ENCODE results near the gene SLAMF1.
"Not testable (repeated sequence)": the region's sequence is repeated elsewhere in the genome, so short reads cannot be mapped to it uniquely, and the experiment has no call there.

The SLAMF1 gene

GRCh38 chr1:160588468-160588867, 58.4 kb downstream of the SLAMF1 start:
- no peak for DNase-seq

DNA sequence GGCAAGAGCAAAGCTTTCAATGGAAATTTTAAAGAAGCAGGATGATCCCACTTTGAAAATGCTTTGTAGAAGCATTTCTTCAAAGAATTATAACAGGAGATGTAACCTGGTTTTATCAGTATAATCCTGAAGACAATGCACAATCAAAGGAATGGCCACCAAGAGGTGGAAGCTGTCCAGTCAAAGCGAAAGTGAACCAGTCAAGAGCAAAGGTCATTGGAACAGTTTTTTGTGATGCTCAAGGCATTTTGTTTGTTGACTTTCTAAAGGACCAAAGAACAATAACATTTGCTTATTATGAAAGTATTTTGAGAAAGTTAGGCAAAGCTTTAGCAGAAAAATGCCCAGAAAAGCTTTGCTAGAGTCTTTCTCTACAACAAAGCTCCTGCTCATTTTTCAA, 62.1 kb downstream of the SLAMF1 start:
- DNase-seq = no peak

- DNase-seq = not testable (repeated sequence)
Measured at GRCh38 chr1:160582976-160583375, 63.9 kb downstream of the SLAMF1 start.

DNA sequence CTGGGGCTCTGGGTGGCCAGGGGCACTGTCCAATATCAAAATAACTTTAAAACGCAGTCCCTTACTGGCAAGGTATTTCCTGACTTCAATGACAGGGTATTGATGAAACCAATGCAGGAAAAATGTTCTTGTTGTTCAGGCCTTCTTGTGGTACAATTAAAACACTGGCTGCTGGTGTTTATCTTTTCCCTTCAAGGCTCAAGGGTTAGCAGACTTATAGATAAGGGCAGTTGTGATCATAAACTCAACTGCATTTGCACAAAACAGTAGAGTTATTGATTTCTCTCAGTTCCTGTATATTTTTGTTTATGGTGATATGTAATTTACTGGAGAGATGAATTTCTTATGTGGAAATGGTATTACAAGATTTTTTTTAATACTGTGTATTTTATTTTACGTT, 64.9 kb downstream of the SLAMF1 start:
- DNase-seq = no peak

DNA sequence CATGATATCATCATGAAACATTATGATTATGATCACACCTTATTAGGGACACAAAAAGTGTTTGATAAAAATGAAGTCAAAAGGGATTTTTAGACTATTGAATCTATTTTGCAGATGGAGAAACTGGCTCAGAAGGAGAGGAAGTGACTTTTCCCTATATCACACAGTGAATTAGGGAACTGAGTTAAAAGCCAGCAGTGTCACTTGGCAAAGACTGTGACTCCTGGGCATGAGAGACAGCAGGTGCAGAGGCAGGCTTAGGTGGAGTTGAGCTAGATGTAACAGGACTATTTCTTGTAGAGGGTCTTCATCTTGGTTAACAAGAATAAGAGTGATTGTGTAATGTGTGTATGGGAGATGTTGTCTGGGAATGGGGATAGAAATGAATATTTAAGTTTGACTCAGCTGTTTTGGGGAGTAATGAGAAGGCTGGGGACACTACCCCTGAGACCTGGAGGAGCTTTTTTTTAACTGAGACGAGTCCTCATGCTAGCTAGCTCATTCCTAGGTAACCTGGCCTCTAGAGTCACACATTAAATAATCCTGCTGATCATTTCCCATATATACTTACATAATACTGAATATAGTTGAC, 66.5 kb downstream of the SLAMF1 start:
- DNase-seq = no peak

DNA sequence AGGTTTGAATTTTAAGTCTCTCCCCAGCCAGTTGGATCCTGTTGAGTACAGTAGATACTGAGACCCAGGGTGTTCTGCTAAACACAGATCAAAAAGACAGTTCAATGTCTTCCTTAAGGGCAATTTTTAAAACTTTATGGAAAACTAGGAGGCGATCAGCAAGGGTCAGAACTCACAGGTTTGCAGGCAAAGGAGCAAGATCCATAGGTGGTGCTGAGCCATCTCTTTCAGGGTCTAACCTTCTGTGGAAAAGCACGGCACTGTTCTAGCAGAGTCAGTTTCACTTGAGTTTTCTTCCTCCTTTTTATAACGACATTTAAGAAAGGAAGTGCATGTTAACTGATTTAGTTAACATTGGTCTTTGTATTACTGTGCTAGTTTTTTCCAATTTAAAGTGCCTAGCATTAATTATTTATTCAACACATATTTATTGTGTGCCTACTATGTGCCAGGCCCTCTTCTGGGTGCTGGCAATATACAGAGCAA, 67.6 kb downstream of the SLAMF1 start, which contains the start of gene CD84:
Gene CD84 (minus strand): TSS at position 281 of the 486 bp plus-strand sequence. CDS start 59 bp downstream, at position 222.
- DNase-seq = no peak

GRCh38 chr1:160578525-160579191, 68.2 kb downstream of the SLAMF1 start:
- no peak for DNase-seq

DNA sequence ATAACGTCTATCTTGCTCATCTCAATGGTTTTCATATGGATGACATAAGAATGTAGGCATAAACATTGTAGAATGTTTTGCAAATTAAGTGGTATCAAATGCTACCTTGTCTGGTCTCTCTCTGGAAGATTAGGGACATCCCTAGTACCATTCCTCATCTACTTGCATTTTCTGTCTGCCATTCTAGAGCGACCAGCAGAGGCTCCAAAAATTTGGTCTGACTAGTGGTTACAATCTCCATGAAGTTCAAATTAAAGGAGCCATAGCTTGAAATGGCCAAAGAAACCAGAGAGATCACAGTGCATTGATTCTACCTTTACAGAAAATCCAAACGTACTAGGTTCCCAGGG, 68.7 kb downstream of the SLAMF1 start:
- DNase-seq = no peak

GRCh38 chr1:160577671-160578070, 69.2 kb downstream of the SLAMF1 start:
- DNase-seq = no peak

- no peak for DNase-seq
Measured at GRCh38 chr1:160576884-160577283, 70.0 kb downstream of the SLAMF1 start.

GRCh38 chr1:160576390-160576789, 70.5 kb downstream of the SLAMF1 start:
- no peak for DNase-seq

GRCh38 chr1:160575112-160575664, 71.7 kb downstream of the SLAMF1 start:
- no peak for DNase-seq

- no peak for DNase-seq
Measured at GRCh38 chr1:160570840-160571239, 76.0 kb downstream of the SLAMF1 start.

- DNase-seq = no peak
Measured at GRCh38 chr1:160569806-160570205, 77.0 kb downstream of the SLAMF1 start.

DNA sequence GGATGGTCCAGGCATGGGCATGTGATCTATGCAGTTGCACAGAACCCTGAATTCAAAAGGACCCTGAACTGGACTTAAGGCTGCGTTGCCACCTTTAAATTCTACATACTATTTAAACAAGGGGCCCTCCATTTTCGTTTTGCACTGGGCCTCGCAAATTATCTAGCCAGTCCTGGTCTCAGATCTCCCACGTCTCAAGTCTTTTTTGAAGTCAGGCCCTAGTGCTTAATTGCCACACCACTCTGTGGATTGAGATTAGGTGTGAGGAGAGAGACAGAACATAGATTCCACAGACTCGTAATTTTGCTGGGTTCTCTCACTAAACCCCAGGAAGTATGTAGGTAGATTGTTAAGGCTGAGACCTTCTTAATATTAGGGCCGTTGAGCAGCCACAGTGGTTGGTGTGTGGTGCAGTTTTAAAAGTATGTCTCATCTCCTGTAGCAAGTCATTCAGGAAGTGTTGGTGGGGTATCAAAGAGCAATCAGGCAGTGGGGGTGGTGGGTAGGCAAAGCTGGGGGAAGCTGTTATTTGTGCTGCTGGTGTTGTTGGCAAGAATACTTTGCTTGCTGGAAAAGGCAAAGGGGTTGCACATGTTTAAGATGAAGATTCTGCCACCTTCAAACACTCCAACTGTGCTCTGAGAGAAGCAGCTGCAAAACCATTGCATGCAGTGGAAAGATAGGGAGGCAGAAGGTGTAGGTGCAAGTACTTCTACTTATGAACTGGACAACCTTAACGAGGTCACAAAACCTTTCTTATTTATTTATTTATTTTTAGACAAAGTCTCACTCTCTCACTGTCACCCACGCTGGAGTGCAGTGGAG, 78.8 kb downstream of the SLAMF1 start:
- DNase-seq = no peak

DNA sequence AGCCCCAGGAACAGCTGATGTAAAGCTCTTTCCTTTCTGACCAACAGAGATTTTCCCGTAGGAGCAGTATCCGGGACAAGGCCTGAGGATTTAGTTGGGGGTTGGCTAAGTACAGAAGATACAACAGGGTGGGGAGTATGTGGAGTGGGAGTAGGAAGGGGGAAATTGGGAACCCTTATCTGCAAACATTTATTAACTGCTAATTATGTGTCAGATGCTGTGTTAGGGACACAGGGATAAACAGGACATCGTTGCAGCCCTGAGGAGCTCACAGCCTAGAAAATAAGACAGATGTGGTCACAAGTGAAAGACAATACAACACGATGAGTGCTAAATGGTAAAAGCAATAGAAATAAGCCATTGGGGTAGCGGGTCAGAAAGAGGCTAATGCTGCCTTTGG, 79.5 kb downstream of the SLAMF1 start:
- no peak for DNase-seq

- DNase-seq = no peak
Measured at GRCh38 chr1:160565564-160565963, 81.3 kb downstream of the SLAMF1 start.

- not testable (repeated sequence) for DNase-seq
Measured at GRCh38 chr1:160563230-160563629, 83.6 kb downstream of the SLAMF1 start.

DNA sequence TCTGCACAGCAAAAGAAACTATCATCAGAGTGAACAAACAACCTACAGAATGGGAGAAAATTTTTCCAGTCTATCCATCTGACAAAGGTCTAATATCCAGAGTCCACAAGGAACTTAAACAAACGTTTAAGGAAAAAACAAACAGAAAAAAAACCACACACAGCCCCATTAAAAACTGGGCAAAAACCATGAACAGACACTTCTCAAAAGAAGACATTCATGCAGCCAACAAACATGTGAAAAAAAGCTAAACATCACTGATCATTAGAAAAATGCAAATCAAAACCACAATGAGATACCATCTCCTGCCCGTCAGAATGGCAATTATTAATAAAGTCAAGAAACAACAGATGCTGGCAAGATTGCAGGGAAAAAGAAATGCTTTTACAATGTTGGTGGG, 84.1 kb downstream of the SLAMF1 start:
- DNase-seq = not testable (repeated sequence)

DNA sequence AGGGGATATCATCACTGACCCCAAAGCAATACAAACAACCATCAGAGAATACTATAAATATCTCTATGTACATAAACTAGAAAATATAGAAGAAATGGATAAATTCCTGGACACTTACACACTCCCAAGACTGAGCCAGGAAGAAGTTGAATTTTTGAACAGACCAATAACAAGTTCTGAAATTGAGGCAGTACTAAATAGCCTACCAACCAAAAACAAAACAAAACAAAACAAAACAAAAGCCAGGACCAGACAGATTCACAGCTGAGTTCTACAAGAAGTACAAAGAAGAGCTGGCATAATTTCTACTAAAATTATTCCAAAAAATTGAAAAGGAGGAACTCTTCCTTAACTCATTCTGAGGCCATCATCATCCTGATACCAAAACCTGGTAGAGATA, 86.0 kb downstream of the SLAMF1 start:
- DNase-seq = no peak

DNA sequence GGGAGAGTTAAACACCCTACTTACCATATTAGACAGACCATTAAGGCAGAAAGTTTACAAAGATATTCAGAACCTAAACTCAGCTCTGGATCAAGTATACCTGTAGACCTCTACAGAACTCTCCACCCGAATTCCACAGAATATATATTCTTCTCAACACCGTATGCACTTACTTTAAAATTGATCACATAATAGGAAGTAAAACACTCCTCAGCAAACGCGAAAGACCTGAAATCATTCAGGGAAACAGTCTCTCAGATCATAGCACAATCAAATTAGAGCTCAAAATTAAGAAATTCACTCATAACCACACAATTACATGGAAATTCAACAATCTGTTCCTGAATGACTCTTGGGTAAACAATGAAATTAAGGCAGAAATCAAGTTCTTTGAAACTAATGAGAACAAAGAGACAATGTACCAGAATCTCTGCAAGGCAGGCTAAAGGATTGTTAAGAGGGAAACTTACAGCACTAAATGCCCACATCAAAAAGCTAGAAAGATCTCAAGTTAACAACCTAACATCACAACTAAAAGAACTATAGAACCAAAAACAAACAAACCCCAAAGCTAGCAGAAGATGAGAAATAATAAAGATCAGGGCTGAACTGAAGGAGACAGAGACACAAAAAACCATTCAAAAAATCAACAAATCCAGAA, 86.7 kb downstream of the SLAMF1 start:
- no peak for DNase-seq

DNA sequence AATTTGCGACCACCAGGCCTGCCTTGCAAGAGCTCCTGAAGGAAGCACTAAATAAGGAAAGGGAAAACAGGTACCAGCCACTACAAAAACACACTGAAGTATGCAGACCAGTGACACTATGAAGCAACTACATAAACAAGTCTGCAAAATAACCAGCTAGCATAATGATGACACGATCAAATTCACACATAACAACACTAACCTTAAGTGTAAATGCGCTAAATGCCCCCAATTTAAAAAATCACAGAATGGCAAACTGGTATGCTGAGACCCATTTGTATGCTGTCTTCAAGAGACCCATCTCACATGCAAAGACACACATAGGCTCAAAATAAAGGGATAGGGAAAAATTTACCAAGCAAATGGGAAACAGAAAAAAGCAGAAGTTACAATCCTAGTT, 87.4 kb downstream of the SLAMF1 start:
- not testable (repeated sequence) for DNase-seq
